ENCODE results near the gene PAQR6. TPM values are rescaled to one million over a fixed set of nuclear protein-coding genes. Genes with fewer than 3 reads are reported as not detected.

Gene PAQR6
- total and polyA plus RNA-seq, 8 donors: 0.43 to 4.3 (median 2.0) TPM; not detected in 2

GRCh38 chr1:156232201-156232894, 15.5 kb downstream of the PAQR6 start:
- TF ChIP-seq EP300 (IDR thresholded peaks at IDR 0.05): no peak
- no peak for TF ChIP-seq POLR2A (IDR thresholded peaks at IDR 0.05)
- no peak for TF ChIP-seq POLR2AphosphoS5 (IDR thresholded peaks at IDR 0.05)
- TF ChIP-seq CTCF (IDR thresholded peaks at IDR 0.05): no peak
- Histone ChIP-seq H3K27me3 (no peaks in the 10 kb centered on the region), H3K36me3 (peaks cover 32 to 85% (median 77%) of the 10 kb centered on the region in 4 donors), H3K9me3 (no peaks in the 10 kb centered on the region), H3K4me3 (no peak overlapping the region), H3K4me1 (peaks cover 0 to 13% (median 0%) of the 10 kb centered on the region in 4 donors), H3K27ac (no peak overlapping the region)
- no peak for DNase-seq
- 88 to 95% (median 92%) methylated on average over 12 of the region's 12 CpGs for WGBS, 5 donors
- intact Hi-C loops (cut with DNase I; ENCODE audit: low total_unique reads): no loop called here

GRCh38 chr1:156230473-156230837, 17.4 kb downstream of the PAQR6 start:
- DNase-seq: no peak
- 70 to 90% (median 80%) methylated on average over 1 of the region's 1 CpG for WGBS, 5 donors
- Histone ChIP-seq H3K27me3 (no peaks in the 10 kb centered on the region), H3K36me3 (peaks cover 22 to 80% (median 76%) of the 10 kb centered on the region in 4 donors), H3K27ac (no peak overlapping the region), H3K4me3 (no peak overlapping the region), H3K9me3 (no peaks in the 10 kb centered on the region), H3K4me1 (peaks cover 0 to 16% (median 2%) of the 10 kb centered on the region in 4 donors)
- intact Hi-C loops (cut with DNase I; ENCODE audit: low total_unique reads): no loop called here
- TF ChIP-seq EP300 (IDR thresholded peaks at IDR 0.05): no peak
- TF ChIP-seq CTCF (IDR thresholded peaks at IDR 0.05): no peak
- no peak for TF ChIP-seq POLR2A (IDR thresholded peaks at IDR 0.05)
- no peak for TF ChIP-seq POLR2AphosphoS5 (IDR thresholded peaks at IDR 0.05)

GRCh38 chr1:156229809-156230472, 17.9 kb downstream of the PAQR6 start:
- intact Hi-C loops (cut with DNase I; ENCODE audit: low total_unique reads): loop anchor here (5.0 kb wide), 2 partner anchors 88 to 138 kb away; no protein-coding TSS in a partner anchor
- peaks cover 22 to 74% (median 71%) of the 10 kb centered on the region in 4 donors for H3K36me3 ChIP-seq
- no peak overlapping the region for H3K27ac ChIP-seq
- no peaks in the 10 kb centered on the region for H3K9me3 ChIP-seq
- DNase-seq: no peak
- H3K4me1 ChIP-seq: peaks cover 0 to 21% (median 7%) of the 10 kb centered on the region in 4 donors
- no peak overlapping the region for H3K4me3 ChIP-seq
- TF ChIP-seq POLR2A (IDR thresholded peaks at IDR 0.05): no peak
- no peak for TF ChIP-seq POLR2AphosphoS5 (IDR thresholded peaks at IDR 0.05)
- no peak for TF ChIP-seq EP300 (IDR thresholded peaks at IDR 0.05)
- TF ChIP-seq CTCF (IDR thresholded peaks at IDR 0.05): no peak
- WGBS, 5 donors: 75 to 91% (median 87%) methylated on average over 11 of the region's 11 CpGs
- H3K27me3 ChIP-seq: no peaks in the 10 kb centered on the region

- H3K36me3 ChIP-seq: peaks cover 11 to 69% (median 69%) of the 10 kb centered on the region in 4 donors
- TF ChIP-seq CTCF (IDR thresholded peaks at IDR 0.05): no peak
- TF ChIP-seq POLR2A (IDR thresholded peaks at IDR 0.05): no peak
- no peak for TF ChIP-seq POLR2AphosphoS5 (IDR thresholded peaks at IDR 0.05)
- H3K27me3 ChIP-seq: no peaks in the 10 kb centered on the region
- WGBS, 5 donors: 70 to 84% (median 79%) methylated on average over 7 of the region's 7 CpGs
- H3K9me3 ChIP-seq: no peaks in the 10 kb centered on the region
- H3K4me3 ChIP-seq: no peak overlapping the region
- DNase-seq: no peak
- H3K27ac ChIP-seq: no peak overlapping the region
- H3K4me1 ChIP-seq: peaks cover 0 to 25% (median 10%) of the 10 kb centered on the region in 4 donors
- intact Hi-C loops (cut with DNase I; ENCODE audit: low total_unique reads): loop anchor here (5.0 kb wide), 2 partner anchors 86 to 136 kb away; no protein-coding TSS in a partner anchor
Observed at GRCh38 chr1:156228501-156228900, 19.4 kb downstream of the PAQR6 start.

Measured in stomach (tissue), 9 donors.